Muscle of leg (tissue), 11 donors: ENCODE data around the gene HIPK2. TPM values are rescaled to one million over a fixed set of nuclear protein-coding genes. Genes with fewer than 3 reads are reported as not detected.

Experiments
- DNase-seq: peaks from one replicate; pipeline ENCODE4 v3.0.0; 2013
- H3K27ac ChIP-seq: one replicate; pipeline ENCODE4 v1.5.1; 2013; ENCODE audit warnings: mild to moderate bottlenecking, low read length, control low read depth
- H3K27me3 ChIP-seq: one replicate; pipeline ENCODE4 v1.6.1; 2013; ENCODE audit warnings: low read length; ENCODE audit not compliant: control insufficient read depth, insufficient read depth
- H3K36me3 ChIP-seq: one replicate; pipeline ENCODE4 v1.6.1; 2013; ENCODE audit warnings: low read length; ENCODE audit not compliant: control insufficient read depth, insufficient read depth
- H3K4me1 ChIP-seq: one replicate; pipeline ENCODE4 v1.6.1; 2013; ENCODE audit warnings: low read length; ENCODE audit not compliant: control insufficient read depth, insufficient read depth
- H3K4me3 ChIP-seq: one replicate; pipeline ENCODE4 v1.5.1; 2013; ENCODE audit warnings: low read length, control low read depth
- H3K9me3 ChIP-seq: replicated peaks from 2 replicates; pipeline ENCODE4 v1.6.1; 2013; ENCODE audit warnings: low read depth, low read length; ENCODE audit not compliant: control insufficient read depth
- WGBS: methylation state at CpG from one replicate; pipeline ENCODE4 v1.1.5; 2013; ENCODE audit warnings: missing lambda C conversion rate; ENCODE audit not compliant: insufficient coverage; 5-methylcytosine and 5-hydroxymethylcytosine counted together
- polyA plus RNA-seq, 8 donors: library from polyadenylated mRNA; unstranded; fragments of 120-200 nt; gene quantifications; one replicate each; pipeline versions ENCODE4 v1.2.1 to v1.2.3, GENCODE V29; 2013; ENCODE audit warnings: inconsistent platforms in 1 of 8, low replicate concordance in 1 of 8; ENCODE audit not compliant: insufficient read length in 8 of 8, insufficient read depth in 1 of 8
- total RNA-seq: library from RNA; stranded (reverse); fragments of 120-200 nt; gene quantifications from one replicate; pipeline ENCODE4 v1.2.4, GENCODE V29; 2013

The HIPK2 gene
- total and polyA plus RNA-seq, 9 donors, result 6.6 to 14.2 (median 10.3) TPM

GRCh38 chr7:139784648-139785047 is 6.8 kb upstream of the HIPK2 start:
- 83% methylated on average over 2 of the region's 3 CpGs for WGBS
- H3K4me1 ChIP-seq, result no peaks in the 10 kb centered on the region
- H3K36me3 ChIP-seq, result no peaks in the 10 kb centered on the region
- H3K27ac ChIP-seq, result no peak overlapping the region
- no peaks in the 10 kb centered on the region for H3K9me3 ChIP-seq
- DNase-seq, result no peak
- H3K27me3 ChIP-seq, result peaks cover 7% of the 10 kb centered on the region
- H3K4me3 ChIP-seq, result no peak overlapping the region

- WGBS, result 38% methylated on average over 2 of the region's 3 CpGs
- no peak for DNase-seq
- no peak overlapping the region for H3K4me3 ChIP-seq
- H3K4me1 ChIP-seq, result peaks cover under 1% of the 10 kb centered on the region
- H3K27ac ChIP-seq, result no peak overlapping the region
- no peaks in the 10 kb centered on the region for H3K9me3 ChIP-seq
- no peaks in the 10 kb centered on the region for H3K36me3 ChIP-seq
- H3K27me3 ChIP-seq, result peaks cover 11% of the 10 kb centered on the region
These were observed 6.0 kb upstream of the HIPK2 start for GRCh38 chr7:139783647-139784385.

- WGBS, result 86% methylated on average over 1 of the region's 3 CpGs
- Histone ChIP-seq H3K9me3 (no peaks in the 10 kb centered on the region), H3K4me3 (no peak overlapping the region), H3K27ac (no peak overlapping the region), H3K4me1 (peaks cover 4% of the 10 kb centered on the region), H3K36me3 (no peaks in the 10 kb centered on the region), H3K27me3 (peaks cover 11% of the 10 kb centered on the region)
- no peak for DNase-seq
These were observed 5.1 kb upstream of the HIPK2 start for GRCh38 chr7:139782932-139783331.

- peak; percentile 58 for DNase-seq
- peak overlapping the region; percentile 89 for H3K27ac ChIP-seq
- peaks cover 6% of the 10 kb centered on the region for H3K27me3 ChIP-seq
- peaks cover 16% of the 10 kb centered on the region for H3K4me1 ChIP-seq
- H3K36me3 ChIP-seq, result no peaks in the 10 kb centered on the region
- no peaks in the 10 kb centered on the region for H3K9me3 ChIP-seq
- peak overlapping the region; percentile 58 for H3K4me3 ChIP-seq
- WGBS, result under 1% methylated on average over 88 of the region's 102 CpGs
These were observed 486 bp downstream of the HIPK2 start for GRCh38 chr7:139777133-139777891.

GRCh38 chr7:139776486-139777132 is 1.2 kb downstream of the HIPK2 start:
- H3K4me1 ChIP-seq, result peaks cover 16% of the 10 kb centered on the region
- 0% methylated on average over 5 of the region's 26 CpGs for WGBS

GRCh38 chr7:139775829-139776266 is 1.9 kb downstream of the HIPK2 start:
- peak overlapping the region; percentile 89 for H3K27ac ChIP-seq
- H3K36me3 ChIP-seq, result no peaks in the 10 kb centered on the region
- DNase-seq, result peak; percentile 90
- peaks cover 6% of the 10 kb centered on the region for H3K27me3 ChIP-seq
- 0% methylated on average over 1 of the region's 11 CpGs for WGBS
- peaks cover 16% of the 10 kb centered on the region for H3K4me1 ChIP-seq
- H3K9me3 ChIP-seq, result no peaks in the 10 kb centered on the region
- H3K4me3 ChIP-seq, result peak overlapping the region; percentile 58

More at GRCh38 chr7:139776486-139777132, 1.2 kb downstream of the HIPK2 start:
- peak overlapping the region; percentile 58 for H3K4me3 ChIP-seq
- no peaks in the 10 kb centered on the region for H3K9me3 ChIP-seq
- DNase-seq, result peak; percentile 69
- H3K27ac ChIP-seq, result peak overlapping the region; percentile 89
- peaks cover 6% of the 10 kb centered on the region for H3K27me3 ChIP-seq
- H3K36me3 ChIP-seq, result no peaks in the 10 kb centered on the region

GRCh38 chr7:139774376-139774775 is 3.4 kb downstream of the HIPK2 start:
- Histone ChIP-seq H3K36me3 (no peaks in the 10 kb centered on the region), H3K27ac (no peak overlapping the region), H3K4me1 (peaks cover 16% of the 10 kb centered on the region), H3K9me3 (no peaks in the 10 kb centered on the region), H3K27me3 (peaks cover 1% of the 10 kb centered on the region), H3K4me3 (no peak overlapping the region)
- WGBS, result no CpG with 5 or more reads among the region's 1 CpG
- DNase-seq, result no peak

- Histone ChIP-seq H3K36me3 (no peaks in the 10 kb centered on the region), H3K27ac (no peak overlapping the region), H3K4me3 (no peak overlapping the region), H3K9me3 (no peaks in the 10 kb centered on the region), H3K27me3 (no peaks in the 10 kb centered on the region), H3K4me1 (peaks cover 12% of the 10 kb centered on the region)
- DNase-seq, result no peak
- WGBS, result 100% methylated on average over 1 of the region's 5 CpGs
These were observed 4.4 kb downstream of the HIPK2 start for GRCh38 chr7:139773371-139773770.

GRCh38 chr7:139772873-139773272 is 4.9 kb downstream of the HIPK2 start:
- DNase-seq, result no peak
- Histone ChIP-seq H3K27ac (no peak overlapping the region), H3K4me1 (peaks cover 14% of the 10 kb centered on the region), H3K36me3 (no peaks in the 10 kb centered on the region), H3K4me3 (no peak overlapping the region), H3K27me3 (no peaks in the 10 kb centered on the region), H3K9me3 (no peaks in the 10 kb centered on the region)
- 100% methylated on average over 1 of the region's 6 CpGs for WGBS

- Histone ChIP-seq H3K9me3 (no peaks in the 10 kb centered on the region), H3K27me3 (no peaks in the 10 kb centered on the region), H3K4me1 (peaks cover 17% of the 10 kb centered on the region), H3K4me3 (no peak overlapping the region), H3K36me3 (no peaks in the 10 kb centered on the region), H3K27ac (no peak overlapping the region)
- 83% methylated on average over 1 of the region's 7 CpGs for WGBS
- no peak for DNase-seq
These were observed 5.7 kb downstream of the HIPK2 start for GRCh38 chr7:139772115-139772514.
